Stimulated activated CD8-positive, alpha-beta memory T cell treated with anti-CD3 and anti-CD28 coated beads, Interleukin-4, amount 100 ng/mL, for 4 hours (primary cell): Measurements from ENCODE around the gene VWA8.
"Not testable (repeated sequence)": the region's sequence is repeated elsewhere in the genome, so short reads cannot be mapped to it uniquely, and the experiment has no call there.

ENCODE experiments used
- DNase-seq, 2 donors: peaks; one replicate each; pipeline ENCODE4 v3.0.0-alpha.2; 2020; ENCODE audit warnings: low read depth in 2 of 2, low spot score in 1 of 2

VWA8 gene

DNA sequence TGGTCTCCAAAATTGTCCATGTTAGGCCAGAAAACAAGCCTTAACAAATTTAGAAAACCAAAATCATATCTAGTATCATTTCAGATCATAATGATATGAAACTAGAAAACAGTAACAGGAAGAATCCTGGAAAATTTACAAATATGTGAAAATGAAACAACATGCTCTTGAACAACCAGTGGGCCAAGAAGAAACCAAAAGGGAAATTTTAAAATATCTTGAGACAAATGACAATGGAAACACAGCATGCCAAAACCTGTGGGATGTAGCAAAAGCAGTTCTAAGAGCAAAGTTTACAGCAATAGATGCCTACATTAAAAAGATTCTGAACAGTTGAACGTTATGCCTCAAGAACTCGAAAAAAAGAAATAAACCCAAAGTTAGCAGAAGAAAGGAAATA lies 32.6 kb downstream of the VWA8 start:
- DNase-seq, result no peak

GRCh38 chr13:41925014-41925413 lies 35.9 kb downstream of the VWA8 start:
- no peak for DNase-seq

- DNase-seq, result not testable (repeated sequence)
Observed at GRCh38 chr13:41922894-41923293, 38.0 kb downstream of the VWA8 start.

DNA sequence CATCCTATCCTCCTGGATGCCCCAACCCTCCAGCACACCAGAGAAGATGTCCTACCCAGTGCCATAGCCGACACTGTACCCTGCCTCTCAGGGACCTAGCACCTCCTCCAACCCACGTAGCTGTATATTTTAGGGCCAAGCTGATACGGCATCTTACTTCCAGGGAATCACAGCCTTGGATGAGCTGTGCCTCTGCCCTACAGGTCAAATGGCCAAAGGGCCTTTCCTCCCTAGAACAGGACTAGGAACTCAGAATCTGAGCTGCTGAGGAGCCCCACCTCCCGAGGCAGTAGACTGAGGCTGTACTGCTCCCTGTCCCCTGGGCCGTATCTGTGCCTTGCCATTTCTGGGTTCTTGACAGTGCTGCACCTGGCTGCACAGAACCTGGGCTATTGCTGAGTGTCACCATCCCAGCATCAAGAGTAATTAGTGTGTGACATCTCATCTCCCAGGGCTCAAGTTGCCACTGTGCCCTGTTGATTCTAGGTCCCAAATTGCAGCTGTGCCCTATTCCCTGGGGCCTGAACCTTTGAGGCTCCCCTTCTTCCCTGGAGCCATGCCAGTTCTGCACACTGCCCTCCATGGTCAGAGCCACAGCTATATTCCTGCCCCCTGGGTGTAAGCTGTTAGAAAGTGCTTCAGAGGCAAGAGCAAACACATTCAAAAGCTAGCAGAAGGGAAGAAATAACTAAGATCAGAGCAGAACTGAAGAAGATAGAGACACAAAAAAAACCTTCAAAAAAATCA lies 41.0 kb downstream of the VWA8 start:
- no peak for DNase-seq

DNA sequence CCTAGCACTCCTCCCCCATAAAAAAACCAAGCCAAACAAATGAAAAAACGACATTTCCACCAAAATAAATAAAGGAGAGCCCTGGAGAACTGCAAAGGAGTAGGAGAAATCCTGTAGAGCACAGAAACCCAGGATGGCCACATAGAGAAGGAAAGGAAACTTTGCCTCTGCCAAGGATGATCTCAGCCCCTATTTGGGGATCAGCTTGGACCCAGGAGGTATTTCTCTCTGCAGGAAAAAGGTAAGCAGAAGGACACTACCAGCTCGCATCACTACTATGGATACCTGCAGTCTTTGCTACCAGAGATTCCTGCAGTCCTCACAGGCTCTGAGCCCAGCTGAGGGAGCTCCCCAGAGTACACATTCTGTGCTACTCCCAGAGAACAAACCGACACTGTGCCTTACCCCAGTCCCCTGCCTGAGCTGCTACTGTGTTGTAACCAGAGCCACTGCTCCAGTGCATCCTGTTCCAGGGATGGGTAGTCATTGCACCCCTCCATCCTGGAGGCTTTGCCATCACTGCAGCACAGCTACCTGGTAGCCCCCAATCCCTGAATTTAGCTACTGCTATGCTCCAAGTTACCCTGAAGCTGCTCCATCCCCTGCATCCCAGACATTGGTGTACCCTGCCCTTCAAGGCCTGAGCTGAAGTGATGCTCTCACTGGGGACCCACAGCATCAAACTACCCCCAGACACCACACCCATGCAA lies 41.7 kb downstream of the VWA8 start:
- no peak for DNase-seq

- DNase-seq, result no peak
Observed at GRCh38 chr13:41917641-41918040, 43.3 kb downstream of the VWA8 start.

DNA sequence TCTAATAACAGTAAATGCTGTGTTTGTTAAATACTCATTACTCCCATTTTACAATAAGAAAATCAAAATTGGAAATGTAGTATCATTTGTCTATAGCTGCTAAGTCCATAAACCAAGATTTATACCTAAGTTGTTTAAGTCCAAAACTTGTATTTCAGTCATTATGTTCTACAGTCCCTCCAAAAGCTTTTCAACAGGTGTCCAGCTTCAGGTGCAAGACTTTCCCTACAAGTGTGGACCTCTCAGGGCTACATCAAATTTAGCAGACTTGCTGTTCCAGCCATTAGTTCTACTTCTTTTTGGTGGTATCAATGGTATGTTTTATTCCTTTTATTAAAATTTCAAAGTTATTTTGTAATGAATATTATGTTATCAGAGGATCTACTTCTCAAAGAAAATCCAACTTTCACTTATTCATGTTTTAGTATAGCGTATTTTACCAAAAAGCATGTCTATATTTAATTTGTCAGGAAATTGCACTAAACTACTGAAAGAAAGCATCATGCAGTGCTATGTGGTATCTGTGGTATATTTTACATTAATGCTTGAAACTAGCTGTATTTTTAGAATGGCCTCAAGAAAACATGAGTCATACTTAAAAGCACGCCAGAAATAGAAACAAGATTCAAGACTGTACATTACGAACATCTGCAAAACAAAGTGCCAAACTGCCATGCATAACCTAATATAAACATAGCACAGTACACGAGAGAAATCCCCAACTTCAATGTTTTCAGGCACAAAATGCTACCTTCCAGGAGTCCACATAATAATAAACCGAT lies 44.5 kb downstream of the VWA8 start:
- no peak for DNase-seq

GRCh38 chr13:41915081-41915480 lies 45.8 kb downstream of the VWA8 start:
- no peak for DNase-seq

DNA sequence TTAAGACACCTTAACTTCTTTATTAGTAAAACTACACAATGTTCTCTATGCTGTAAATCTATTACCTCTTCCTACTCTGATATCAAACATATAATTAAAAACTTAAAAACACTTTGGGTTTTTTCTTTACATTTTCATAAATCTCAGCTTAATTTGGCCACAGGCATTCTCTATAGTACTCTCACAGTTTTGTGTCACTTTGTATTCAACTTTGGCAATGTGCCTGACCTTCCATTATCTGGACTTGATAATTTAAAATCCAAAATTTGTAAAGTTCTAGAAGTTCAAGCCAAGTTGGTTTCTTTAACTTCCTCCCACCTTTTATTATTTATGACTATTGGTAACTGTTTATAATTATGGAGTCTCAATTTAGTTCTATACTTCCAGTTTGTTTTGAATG lies 46.4 kb downstream of the VWA8 start:
- no peak for DNase-seq

- no peak for DNase-seq
Observed at GRCh38 chr13:41909506-41909905, 51.4 kb downstream of the VWA8 start.

GRCh38 chr13:41905600-41906254 lies 55.2 kb downstream of the VWA8 start:
- DNase-seq, result no peak

DNA sequence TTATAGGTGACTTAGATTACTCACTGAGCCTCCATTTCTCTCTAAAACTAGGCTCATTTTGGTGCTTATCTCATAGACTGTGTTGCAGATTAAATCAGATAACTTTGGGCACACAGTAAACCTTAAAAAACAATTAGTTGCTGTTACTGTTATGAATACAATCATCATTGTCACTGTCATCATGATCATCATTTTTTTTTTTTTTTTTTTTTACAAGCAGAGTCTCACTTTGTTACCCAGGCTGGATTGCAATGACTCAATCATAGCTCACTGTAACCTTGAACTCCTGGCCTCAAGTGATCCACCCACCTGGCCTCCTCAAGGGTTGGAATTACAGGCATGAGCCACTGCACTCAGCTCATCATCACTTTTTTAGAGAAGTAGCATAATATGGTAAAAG lies 60.0 kb downstream of the VWA8 start:
- DNase-seq, result no peak

- not testable (repeated sequence) for DNase-seq
Observed at GRCh38 chr13:41898411-41898810, 62.5 kb downstream of the VWA8 start.

GRCh38 chr13:41897126-41897525 lies 63.8 kb downstream of the VWA8 start:
- no peak for DNase-seq

DNA sequence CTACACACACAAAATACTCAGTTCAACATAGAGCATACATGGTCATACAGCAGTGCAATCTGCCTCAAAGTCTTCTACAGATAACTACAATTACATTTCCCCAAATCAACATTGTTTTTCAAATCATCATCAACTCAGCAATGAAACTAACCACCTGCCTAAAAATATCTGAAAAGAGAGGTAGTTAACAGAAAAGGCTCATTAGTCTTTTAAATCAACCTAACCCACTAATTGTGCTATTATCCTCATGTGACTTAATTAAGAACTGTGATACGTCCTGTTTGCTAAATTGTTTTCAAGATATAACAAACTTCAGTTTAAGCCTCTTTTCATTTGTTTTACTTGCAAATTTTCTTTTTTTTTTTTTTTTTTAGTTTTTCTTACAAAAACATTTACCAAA lies 65.4 kb downstream of the VWA8 start:
- DNase-seq, result no peak

DNA sequence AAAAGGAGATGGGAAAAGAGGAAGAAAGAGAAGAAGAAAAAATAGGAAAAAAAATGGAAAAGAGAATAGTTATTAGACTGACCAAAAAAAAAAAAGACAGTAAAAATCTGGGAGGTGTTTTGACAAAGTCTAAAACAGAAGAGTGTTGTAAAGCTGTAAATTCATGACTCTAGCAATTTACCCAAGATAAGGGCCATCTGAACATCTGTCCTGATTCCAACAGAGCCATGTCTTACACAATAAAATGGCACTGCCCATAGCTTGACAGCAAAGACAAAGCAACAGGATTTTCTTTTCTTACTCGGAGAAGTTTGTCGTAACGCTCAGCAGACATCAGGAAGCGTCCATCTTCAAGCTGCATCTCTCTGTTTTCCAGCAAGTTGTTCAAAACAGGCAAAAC lies 69.8 kb downstream of the VWA8 start:
- no peak for DNase-seq

GRCh38 chr13:41883147-41883546 lies 77.8 kb downstream of the VWA8 start:
- DNase-seq, result no peak

GRCh38 chr13:41881890-41882289 lies 79.0 kb downstream of the VWA8 start:
- not testable (repeated sequence) for DNase-seq

GRCh38 chr13:41880966-41881365 lies 79.9 kb downstream of the VWA8 start:
- no peak for DNase-seq

DNA sequence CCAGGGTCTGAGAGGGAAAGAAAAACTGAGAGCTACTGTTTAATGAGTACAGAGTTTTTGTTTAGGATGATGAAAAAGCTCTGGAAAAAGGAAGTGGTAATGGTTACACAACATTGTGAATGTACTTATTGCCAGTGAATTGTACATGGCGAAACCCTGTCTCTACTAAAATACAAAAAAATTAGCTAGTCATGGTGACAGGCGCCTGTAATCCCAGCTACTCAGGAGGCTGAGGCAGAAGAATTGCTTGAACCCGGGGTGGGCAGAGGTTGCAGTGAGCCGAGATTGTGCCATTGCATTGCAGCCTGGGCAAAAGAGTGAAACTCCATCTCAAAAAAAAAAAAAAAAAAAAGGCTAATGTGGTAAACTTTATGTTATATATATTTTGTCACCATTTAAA lies 96.3 kb downstream of the VWA8 start:
- no peak for DNase-seq

DNA sequence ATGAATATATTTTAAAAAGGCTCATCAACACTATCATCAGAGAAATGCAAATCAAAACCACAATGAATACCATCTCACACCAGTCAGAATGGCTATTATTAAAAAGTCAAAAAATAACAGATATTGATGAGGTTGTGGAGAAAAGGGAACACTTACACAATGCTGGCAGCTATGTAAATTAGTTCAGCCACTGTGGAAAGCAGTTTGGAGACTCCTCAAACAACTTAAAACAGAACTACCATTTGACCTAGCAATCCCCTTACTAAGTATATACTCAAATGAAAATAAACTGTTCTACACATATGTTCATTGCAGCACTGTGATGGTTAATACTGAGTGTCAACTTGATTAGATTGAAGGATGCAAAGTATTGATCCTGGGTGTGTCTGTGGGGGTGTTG lies 98.2 kb downstream of the VWA8 start:
- DNase-seq, result not testable (repeated sequence)

- no peak for DNase-seq
Observed at GRCh38 chr13:41859565-41859964, 101.3 kb downstream of the VWA8 start.
